ENCODE data around the gene HS3ST4. TPM values are rescaled to one million over a fixed set of nuclear protein-coding genes. Genes with fewer than 3 reads are reported as not detected.
"Not testable (repeated sequence)": the region's sequence is repeated elsewhere in the genome, so short reads cannot be mapped to it uniquely, and the experiment has no call there.

Gene HS3ST4
- total RNA-seq, 1 experiment from 2014 or later: not detected

- no peak for TF ChIP-seq EGR1 (IDR thresholded peaks at IDR 0.05; ENCODE audit: low read depth)
- TF ChIP-seq REST (IDR thresholded peaks at IDR 0.05; ENCODE audit: low read depth): no peak
- no peak for TF ChIP-seq SP1 (IDR thresholded peaks at IDR 0.05; ENCODE audit: low read depth)
Observed at GRCh38 chr16:26031286-26031685, 339.5 kb downstream of the HS3ST4 start (continued).

- H3K36me3 ChIP-seq (ENCODE audit: control insufficient read depth in 1 of 2, insufficient read depth in 2 of 2, low read length in 2 of 2); H3K9ac ChIP-seq (ENCODE audit: low read length); H2AFZ ChIP-seq (ENCODE audit: low read depth, low read length, poor library complexity, severe bottlenecking); intact Hi-C loops (cut with micrococcal nuclease); H3K27ac ChIP-seq (ENCODE audit: low read depth, low read length); DNase-seq (ENCODE audit: low read depth, low spot score); H4K20me1 ChIP-seq (ENCODE audit: insufficient read depth); BruUV-seq (replicated peaks); H3K4me2 ChIP-seq (ENCODE audit: low read length); CTCF ChIA-PET; ATAC-seq; H3K4me1 ChIP-seq (ENCODE audit: control insufficient read depth in 1 of 2, insufficient read depth in 2 of 2, low read length in 2 of 2); H3K27me3 ChIP-seq (ENCODE audit: insufficient read depth, low read length); H3K9me2 ChIP-seq (ENCODE audit: insufficient read depth); H3K4me3 ChIP-seq (replicated peaks in 1 of 2; ENCODE audit: low read depth in 1 of 2, low read length in 2 of 2); POLR2A ChIA-PET; H3K79me2 ChIP-seq (ENCODE audit: insufficient read depth, low read length); RAD21 ChIA-PET (ENCODE audit: low non-redundant PET in 1 of 2, low total read pairs in 2 of 2, uncharacterized antibody in 2 of 2, unreplicated experiment in 2 of 2): not testable (repeated sequence)
- peaks cover 0 to 12% of the 10 kb centered on the region in 2 experiments; a peak in 2 of 4 replicates for H3K9me3 ChIP-seq (ENCODE audit: control insufficient read depth in 1 of 2, insufficient read depth in 1 of 2, low read depth in 1 of 2, low read length in 2 of 2)
Observed at GRCh38 chr16:26032661-26033060, 340.9 kb downstream of the HS3ST4 start.

Measured in HCT116 (cell line).